Natural killer cell (primary cell): ENCODE measurements around the gene JPH2. TPM values are rescaled to one million over a fixed set of nuclear protein-coding genes. Genes with fewer than 3 reads are reported as not detected.

Experiments used
- ATAC-seq, 3 donors: fragments of 150-1000 bp in 2 of 3; fragments of 200-7000 bp in 1 of 3; cut with Tn5 transposase; 1 replicate in 1 of 3; 2 replicates in 2 of 3; pipeline ENCODE4 v1.10.0; 2021; ENCODE audit warnings: mild to moderate bottlenecking in 2 of 3, moderate library complexity in 2 of 3
- DNase-seq, 2 donors: peaks; one replicate each; pipeline versions ENCODE4 v3.0.0 to v3.0.0-alpha.2; 2013 to 2021; ENCODE audit warnings: mixed read lengths in 1 of 2
- H3K27ac ChIP-seq: one replicate; pipeline ENCODE4 v1.5.1; 2013; ENCODE audit warnings: mild to moderate bottlenecking, low read length
- H3K27me3 ChIP-seq: one replicate; pipeline ENCODE4 v1.6.1; 2013; ENCODE audit warnings: low read length; ENCODE audit not compliant: control insufficient read depth, insufficient read depth
- H3K36me3 ChIP-seq: one replicate; pipeline ENCODE4 v1.6.1; 2013; ENCODE audit warnings: low read length; ENCODE audit not compliant: control insufficient read depth, insufficient read depth
- H3K4me1 ChIP-seq: one replicate; pipeline ENCODE4 v1.6.1; 2013; ENCODE audit warnings: low read length; ENCODE audit not compliant: control insufficient read depth, insufficient read depth
- H3K4me3 ChIP-seq: one replicate; pipeline ENCODE4 v1.5.1; 2013; ENCODE audit warnings: low read length
- H3K9me3 ChIP-seq: one replicate; pipeline ENCODE4 v1.6.1; 2013; ENCODE audit warnings: low read length; ENCODE audit not compliant: control insufficient read depth, insufficient read depth
- H3K27ac Mint-ChIP-seq, 2 donors: one replicate each; pipeline ENCODE4 v1.8.0; 2022; ENCODE audit warnings: mild to moderate bottlenecking in 2 of 2, mixed read lengths in 2 of 2, moderate library complexity in 1 of 2
- H3K27me3 Mint-ChIP-seq, 2 donors: one replicate each; pipeline ENCODE4 v1.8.0; 2022; ENCODE audit warnings: low read depth in 2 of 2, mixed read lengths in 2 of 2
- H3K36me3 Mint-ChIP-seq: one replicate; pipeline ENCODE4 v1.8.0; 2022; ENCODE audit warnings: mixed read lengths
- H3K4me1 Mint-ChIP-seq, 2 donors: one replicate each; pipeline ENCODE4 v1.8.0; 2022; ENCODE audit warnings: mixed read lengths in 2 of 2
- H3K4me3 Mint-ChIP-seq: one replicate; pipeline ENCODE4 v1.8.0; 2022; ENCODE audit warnings: mild to moderate bottlenecking, moderate library complexity, mixed read lengths
- H3K9me3 Mint-ChIP-seq, 2 donors: one replicate each; pipeline ENCODE4 v1.8.0; 2022; ENCODE audit warnings: mixed read lengths in 2 of 2
- WGBS: methylation state at CpG from one replicate; pipeline ENCODE4 v1.1.7; 2013; ENCODE audit warnings: missing lambda C conversion rate; ENCODE audit not compliant: insufficient coverage; 5-methylcytosine and 5-hydroxymethylcytosine counted together
- intact Hi-C: fragments of 100-400 bp; cut with micrococcal nuclease; formaldehyde crosslinking; loops from one replicate; pipeline ENCODE4 v1.14.2; 2022
- total RNA-seq, 4 donors: library from RNA; stranded (reverse); fragments of 120-200 nt in 1 of 4; gene quantifications; one replicate each; pipeline versions ENCODE4 v1.2.3 to v1.2.4, GENCODE V29; 2013 to 2022
- TF ChIP-seq, protein P1 (sequence below): fragments of 200-600 bp; IDR thresholded peaks from one replicate; pipeline ENCODE4 v1.8.0; 2022; ENCODE audit warnings: antibody characterized with exemption

Gene JPH2
- total RNA-seq, 3 donors from 2014 or later (not counting 1 experiment from before 2014, with no cell fraction given): not detected

- no peak for DNase-seq
- H3K4me3 ChIP-seq: no peak overlapping the region
- H3K4me1 Mint-ChIP-seq: no peaks in the 10 kb centered on the region
- no peaks in the 10 kb centered on the region for H3K4me1 ChIP-seq
- H3K27me3 ChIP-seq: no peaks in the 10 kb centered on the region
- no peaks in the 10 kb centered on the region for H3K36me3 Mint-ChIP-seq
- no peaks in the 10 kb centered on the region for H3K9me3 Mint-ChIP-seq
- no peaks in the 10 kb centered on the region for H3K36me3 ChIP-seq
- ATAC-seq: no peak
- H3K27me3 Mint-ChIP-seq: peaks cover 12 to 13% of the 10 kb centered on the region in 2 donors
- no peak overlapping the region for H3K4me3 Mint-ChIP-seq
- no peak overlapping the region for H3K27ac ChIP-seq
- intact Hi-C loops: no loop called here
- H3K27ac Mint-ChIP-seq: no peak overlapping the region
- TF ChIP-seq, protein P1, sequence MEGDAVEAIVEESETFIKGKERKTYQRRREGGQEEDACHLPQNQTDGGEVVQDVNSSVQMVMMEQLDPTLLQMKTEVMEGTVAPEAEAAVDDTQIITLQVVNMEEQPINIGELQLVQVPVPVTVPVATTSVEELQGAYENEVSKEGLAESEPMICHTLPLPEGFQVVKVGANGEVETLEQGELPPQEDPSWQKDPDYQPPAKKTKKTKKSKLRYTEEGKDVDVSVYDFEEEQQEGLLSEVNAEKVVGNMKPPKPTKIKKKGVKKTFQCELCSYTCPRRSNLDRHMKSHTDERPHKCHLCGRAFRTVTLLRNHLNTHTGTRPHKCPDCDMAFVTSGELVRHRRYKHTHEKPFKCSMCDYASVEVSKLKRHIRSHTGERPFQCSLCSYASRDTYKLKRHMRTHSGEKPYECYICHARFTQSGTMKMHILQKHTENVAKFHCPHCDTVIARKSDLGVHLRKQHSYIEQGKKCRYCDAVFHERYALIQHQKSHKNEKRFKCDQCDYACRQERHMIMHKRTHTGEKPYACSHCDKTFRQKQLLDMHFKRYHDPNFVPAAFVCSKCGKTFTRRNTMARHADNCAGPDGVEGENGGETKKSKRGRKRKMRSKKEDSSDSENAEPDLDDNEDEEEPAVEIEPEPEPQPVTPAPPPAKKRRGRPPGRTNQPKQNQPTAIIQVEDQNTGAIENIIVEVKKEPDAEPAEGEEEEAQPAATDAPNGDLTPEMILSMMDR: no peak
- WGBS: 66% methylated on average over 4 of the region's 4 CpGs
- H3K9me3 ChIP-seq: no peaks in the 10 kb centered on the region
Observed at GRCh38 chr20:44146272-44146671, 40.7 kb downstream of the JPH2 start.

DNA sequence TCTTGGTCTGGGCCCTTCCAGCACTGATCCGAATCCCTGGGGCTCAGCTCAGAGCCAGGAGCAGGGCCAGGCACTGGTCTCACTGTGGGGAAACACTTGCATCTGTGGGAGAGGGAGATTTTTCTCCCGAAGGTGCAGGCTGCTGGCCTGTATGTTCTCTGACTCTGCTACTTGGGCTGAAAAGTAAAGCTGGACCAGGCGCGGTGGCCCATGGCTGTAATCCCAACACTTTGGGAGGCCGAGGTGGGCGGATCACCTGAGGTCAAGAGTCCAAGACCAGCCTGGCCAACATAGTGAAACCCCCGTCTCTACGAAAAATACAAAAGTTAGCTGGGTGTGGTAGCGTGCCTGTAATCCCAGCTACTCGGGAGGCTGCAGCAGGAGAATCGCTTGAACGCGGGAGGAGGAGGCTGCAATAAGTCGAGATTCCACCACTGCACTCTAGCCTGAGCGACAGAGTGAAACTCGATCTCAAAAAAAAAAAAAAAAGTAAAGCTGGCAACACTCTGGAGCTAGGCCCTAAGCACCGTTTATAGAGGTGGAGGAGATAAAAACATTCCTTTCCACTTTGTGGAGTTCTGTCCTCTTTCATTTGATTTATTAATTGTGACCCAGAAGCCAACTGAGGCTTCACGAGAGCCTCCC, 41.7 kb downstream of the JPH2 start:
- Mint-ChIP-seq H3K4me1 (no peaks in the 10 kb centered on the region), H3K4me3 (no peak overlapping the region), H3K27me3 (peaks cover 16 to 19% of the 10 kb centered on the region in 2 donors), H3K9me3 (no peaks in the 10 kb centered on the region), H3K27ac (no peak overlapping the region), H3K36me3 (no peaks in the 10 kb centered on the region)
- no peak overlapping the region for H3K27ac ChIP-seq
- H3K4me1 ChIP-seq: no peaks in the 10 kb centered on the region
- H3K36me3 ChIP-seq: no peaks in the 10 kb centered on the region
- TF ChIP-seq, protein P1: no peak
- 87% methylated on average over 17 of the region's 18 CpGs for WGBS
- no peak for ATAC-seq
- intact Hi-C loops: no loop called here
- H3K9me3 ChIP-seq: no peaks in the 10 kb centered on the region
- no peak overlapping the region for H3K4me3 ChIP-seq
- H3K27me3 ChIP-seq: no peaks in the 10 kb centered on the region
- DNase-seq: no peak

- Histone ChIP-seq H3K4me1 (no peaks in the 10 kb centered on the region), H3K36me3 (no peaks in the 10 kb centered on the region), H3K27me3 (no peaks in the 10 kb centered on the region), H3K9me3 (no peaks in the 10 kb centered on the region), H3K27ac (no peak overlapping the region), H3K4me3 (no peak overlapping the region)
- Mint-ChIP-seq H3K27ac (no peak overlapping the region), H3K27me3 (peaks cover 16 to 28% of the 10 kb centered on the region in 2 donors), H3K4me1 (no peaks in the 10 kb centered on the region), H3K9me3 (no peaks in the 10 kb centered on the region), H3K4me3 (no peak overlapping the region), H3K36me3 (no peaks in the 10 kb centered on the region)
- ATAC-seq: no peak
- WGBS: 83% methylated on average over 9 of the region's 10 CpGs
- TF ChIP-seq, protein P1: no peak
- intact Hi-C loops: no loop called here
- DNase-seq: no peak
Observed at GRCh38 chr20:44143936-44144335, 43.1 kb downstream of the JPH2 start.

- H3K4me3 ChIP-seq: no peak overlapping the region
- TF ChIP-seq, protein P1: no peak
- DNase-seq (no peak), ATAC-seq (no peak)
- H3K36me3 ChIP-seq: no peaks in the 10 kb centered on the region
- Mint-ChIP-seq H3K27ac (no peak overlapping the region), H3K36me3 (no peaks in the 10 kb centered on the region), H3K27me3 (peaks cover 16 to 32% of the 10 kb centered on the region in 2 donors), H3K9me3 (no peaks in the 10 kb centered on the region), H3K4me3 (no peak overlapping the region), H3K4me1 (no peaks in the 10 kb centered on the region)
- H3K9me3 ChIP-seq: no peaks in the 10 kb centered on the region
- 35% methylated on average over 8 of the region's 8 CpGs for WGBS
- intact Hi-C loops: no loop called here
- H3K4me1 ChIP-seq: no peaks in the 10 kb centered on the region
- H3K27ac ChIP-seq: no peak overlapping the region
- no peaks in the 10 kb centered on the region for H3K27me3 ChIP-seq
Observed at GRCh38 chr20:44142413-44142812, 44.6 kb downstream of the JPH2 start.
